Left colon (tissue), 2 donors: Measurements from ENCODE around the gene KLHDC3. TPM values are rescaled to one million over a fixed set of nuclear protein-coding genes. Genes with fewer than 3 reads are reported as not detected.
A peak's percentile ranks its signal among the peaks of the same experiment; 100 is the strongest.

Experiments
- ATAC-seq: fragments of 200-7000 bp; cut with Tn5 transposase; one replicate; pipeline ENCODE4 v1.9.1; 2020; ENCODE audit warnings: mild to moderate bottlenecking, moderate library complexity
- DNase-seq, 2 donors: peaks; one replicate each; pipeline ENCODE4 v3.0.0-alpha.2; 2020
- intact Hi-C, 2 donors: fragments of 100-400 bp; cut with DNase I in 1 of 2; cut with micrococcal nuclease in 1 of 2; formaldehyde crosslinking; loops; one replicate each; pipeline versions ENCODE4 v1.11.2 to v1.14.0; 2022; cut with DNase I, micrococcal nuclease
- long read RNA-seq: library from polyadenylated mRNA; unstranded; transcript quantifications from one replicate; pipeline ENCODE4 v2.0.0, GENCODE V29; 2021
- total RNA-seq, 2 donors: library from RNA; stranded (reverse); fragmentation: NEBNext Ultra II Directional; extraction: Animal tissue kit (Norgen Biotek cat#: 25700); gene quantifications; one replicate each; pipeline ENCODE4 v1.2.1, GENCODE V29; 2021
- donor health status: DM: no; HTN: no; CAD: no.
- donor health status: DM: yes; HTN: yes; CAD: no.

Gene KLHDC3, protein sequence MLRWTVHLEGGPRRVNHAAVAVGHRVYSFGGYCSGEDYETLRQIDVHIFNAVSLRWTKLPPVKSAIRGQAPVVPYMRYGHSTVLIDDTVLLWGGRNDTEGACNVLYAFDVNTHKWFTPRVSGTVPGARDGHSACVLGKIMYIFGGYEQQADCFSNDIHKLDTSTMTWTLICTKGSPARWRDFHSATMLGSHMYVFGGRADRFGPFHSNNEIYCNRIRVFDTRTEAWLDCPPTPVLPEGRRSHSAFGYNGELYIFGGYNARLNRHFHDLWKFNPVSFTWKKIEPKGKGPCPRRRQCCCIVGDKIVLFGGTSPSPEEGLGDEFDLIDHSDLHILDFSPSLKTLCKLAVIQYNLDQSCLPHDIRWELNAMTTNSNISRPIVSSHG
- total RNA-seq, result 10 to 100 TPM; 43.8 to 59.0 TPM
- long read RNA-seq, transcript KLHDC3-202 (11 exons, 1,909 nt), result major isoform, 71 of 84 reads
- long read RNA-seq, partial matches to known transcripts, result 10 of 84 reads
- long read RNA-seq, other reads (novel, unspliced or antisense), result 3 of 84 reads

DNA sequence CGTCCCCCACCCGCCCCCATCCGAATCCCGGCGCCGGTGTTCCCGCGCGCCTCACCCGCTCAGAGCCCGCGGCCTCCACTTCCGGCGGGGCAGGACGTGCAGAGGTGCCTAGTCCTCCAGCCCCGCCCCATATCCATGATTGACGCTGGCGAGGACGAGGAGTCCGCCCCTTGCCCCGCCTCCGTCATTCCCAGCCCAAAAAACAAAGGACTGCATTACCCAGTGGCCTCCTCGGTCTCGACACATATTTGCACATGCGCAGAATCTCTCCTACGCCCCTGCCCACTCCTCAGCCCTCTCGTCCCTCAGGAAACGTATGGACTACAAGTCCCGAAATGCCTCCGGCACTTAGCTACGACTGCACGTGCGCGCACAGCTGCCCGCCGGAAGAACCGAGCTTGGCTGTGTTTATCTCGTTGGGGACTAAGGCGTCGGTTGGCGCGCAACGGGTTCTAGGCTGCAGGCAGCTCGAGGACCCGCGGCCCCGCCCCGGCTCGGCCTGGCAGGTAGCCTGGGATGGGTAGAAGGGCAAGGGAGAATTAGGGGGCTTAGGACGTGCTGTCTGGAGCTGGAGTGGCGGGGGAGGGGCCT, at the start of gene KLHDC3, which contains the start of gene MEA1:
Gene KLHDC3, plus strand, starts transcription at position 407 of the 591 bp plus-strand sequence. CDS start 2,944 bp downstream, outside the sequence.
Gene MEA1, minus strand, starts transcription at position 104 of the 591 bp plus-strand sequence. CDS start 133 bp downstream, outside the sequence.
- DNase-seq, result peak; percentile 99 to 100
- peak; percentile 97 for ATAC-seq
- intact Hi-C loops, result no loop called here

DNA sequence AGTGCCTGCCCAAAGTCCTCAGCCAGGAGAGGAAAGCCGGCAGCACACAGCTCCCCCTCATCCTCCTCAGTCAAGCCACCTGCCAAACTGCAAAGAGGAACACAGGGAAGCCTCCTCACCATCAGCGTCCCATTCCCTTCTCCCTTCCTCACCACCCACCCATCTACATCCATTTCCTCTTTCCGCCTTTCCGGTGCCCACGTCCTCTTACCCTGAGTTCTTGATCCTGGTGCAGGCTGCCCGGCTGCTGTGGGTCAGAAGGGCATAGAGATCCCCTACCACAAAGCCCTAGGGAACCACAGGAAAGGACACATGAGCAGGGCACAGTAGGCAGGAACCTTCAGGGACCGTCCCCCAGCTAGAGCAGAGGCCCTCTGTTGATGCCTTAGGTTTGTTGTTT, 47.5 kb upstream of the KLHDC3 start:
- DNase-seq, result no peak
- intact Hi-C loops, result no loop called here
- ATAC-seq, result no peak

DNA sequence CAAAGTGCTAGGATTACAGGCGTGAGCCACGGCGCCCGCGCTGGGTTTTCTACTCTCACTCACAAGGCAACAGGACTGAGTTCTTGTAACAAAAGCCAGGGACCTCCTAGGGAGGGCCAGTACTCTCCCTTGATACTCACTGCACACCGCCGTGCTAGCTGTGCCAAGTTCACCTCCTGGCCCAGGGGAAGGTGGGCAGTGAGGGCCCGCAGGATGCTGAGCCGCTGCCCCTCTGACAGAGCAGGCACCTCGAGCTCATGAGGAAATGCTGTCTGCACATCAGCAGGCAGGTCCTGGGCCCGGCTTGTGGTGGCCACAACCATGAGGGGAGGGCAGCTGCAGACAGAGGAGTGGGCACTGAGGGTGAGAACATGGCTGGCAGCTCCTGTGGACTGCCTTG, 46.8 kb upstream of the KLHDC3 start:
- DNase-seq (no peak), ATAC-seq (no peak)
- intact Hi-C loops, result no loop called here

DNA sequence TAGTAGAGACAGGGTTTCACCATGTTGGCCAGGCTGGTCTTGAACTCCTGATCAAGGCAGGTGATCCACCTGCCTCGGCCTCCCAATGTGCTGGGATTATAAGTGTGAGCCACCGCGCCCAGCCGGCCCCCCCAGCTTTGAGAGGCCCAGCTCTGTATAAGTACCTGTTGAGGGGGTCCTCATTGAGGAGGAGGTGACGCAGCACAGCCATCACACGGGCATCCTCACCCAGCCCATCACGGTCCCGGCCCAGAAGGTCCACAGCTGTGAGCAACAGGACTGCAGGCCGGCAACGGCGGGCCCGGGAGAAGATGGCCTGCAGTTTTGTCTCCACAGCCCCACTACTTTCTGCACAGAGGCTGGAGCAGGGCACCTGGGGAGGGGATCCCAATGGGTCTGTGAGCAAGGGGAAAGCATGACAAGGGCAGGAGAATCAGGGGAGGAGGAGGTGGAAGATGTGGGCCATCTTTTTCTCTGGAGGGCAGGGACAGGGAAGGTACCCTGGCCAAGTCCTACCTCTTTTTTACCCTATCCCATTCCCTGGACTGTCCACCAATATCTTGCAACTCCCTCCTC, 45.8 kb upstream of the KLHDC3 start:
- intact Hi-C loops, result no loop called here

DNA sequence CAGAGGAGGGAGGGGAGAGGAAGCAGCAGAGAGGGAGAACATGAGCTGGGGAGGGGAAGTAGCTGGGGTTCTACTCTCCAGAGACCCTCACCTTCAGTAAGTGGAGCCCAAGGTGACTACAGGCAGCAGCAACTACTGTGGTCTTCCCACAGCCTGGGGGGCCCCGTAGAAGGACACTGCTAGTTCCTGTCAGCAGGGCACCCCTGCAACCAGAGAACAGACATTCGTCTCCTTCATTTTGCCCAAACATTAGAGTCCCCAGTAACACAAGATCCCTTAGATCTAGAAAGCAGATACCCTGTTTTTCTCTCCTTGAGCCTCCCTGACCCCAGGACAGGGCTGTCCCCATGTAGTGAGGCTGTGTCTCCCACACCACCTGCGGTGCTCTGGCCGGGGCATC, 45.3 kb upstream of the KLHDC3 start:
- ATAC-seq (no peak), DNase-seq (no peak)
- intact Hi-C loops, result no loop called here

More for the DNA sequence above, 45.8 kb upstream of the KLHDC3 start:
- ATAC-seq, result no peak
- DNase-seq, result no peak

DNA sequence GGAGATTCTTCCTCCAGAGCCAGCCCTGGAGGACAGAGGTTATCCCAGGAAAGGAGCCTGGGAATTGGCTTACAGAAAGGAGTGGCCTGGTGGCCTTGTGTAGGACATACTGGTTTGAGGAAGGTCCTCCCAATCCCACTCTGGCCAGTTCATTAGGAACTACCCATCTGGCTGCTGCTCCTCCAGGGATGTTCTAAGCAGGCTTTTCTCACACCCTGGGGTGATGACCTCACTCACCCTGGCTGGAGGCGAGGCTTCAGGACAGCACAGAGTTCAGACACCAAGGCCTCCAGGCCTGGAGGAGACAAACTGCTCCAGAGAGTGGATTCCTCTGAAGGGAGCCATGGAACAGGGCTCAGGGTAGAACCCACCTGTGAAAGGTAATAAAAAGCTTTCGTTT, 44.6 kb upstream of the KLHDC3 start:
- intact Hi-C loops, result no loop called here
- DNase-seq (no peak), ATAC-seq (no peak)

DNA sequence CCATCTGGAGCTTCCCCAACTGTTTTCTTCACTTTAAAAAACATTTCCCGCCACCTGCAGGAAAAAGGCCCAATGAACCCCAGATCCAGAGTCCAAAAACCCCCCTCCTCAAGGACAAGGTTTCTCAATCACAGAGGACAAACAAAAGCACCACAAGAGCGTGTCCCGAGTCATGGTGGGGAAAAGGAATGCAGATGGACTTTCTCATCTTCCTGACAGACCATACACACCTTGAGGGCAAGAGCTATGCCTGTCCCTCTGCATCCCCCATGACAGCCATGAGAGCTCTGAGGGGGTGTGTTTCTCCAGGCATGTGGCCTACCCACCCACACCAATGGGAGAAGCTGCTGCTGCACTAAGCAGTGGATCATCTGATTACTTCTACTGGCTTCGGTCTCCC, 44.1 kb upstream of the KLHDC3 start:
- intact Hi-C loops, result no loop called here
- ATAC-seq (no peak), DNase-seq (no peak)

DNA sequence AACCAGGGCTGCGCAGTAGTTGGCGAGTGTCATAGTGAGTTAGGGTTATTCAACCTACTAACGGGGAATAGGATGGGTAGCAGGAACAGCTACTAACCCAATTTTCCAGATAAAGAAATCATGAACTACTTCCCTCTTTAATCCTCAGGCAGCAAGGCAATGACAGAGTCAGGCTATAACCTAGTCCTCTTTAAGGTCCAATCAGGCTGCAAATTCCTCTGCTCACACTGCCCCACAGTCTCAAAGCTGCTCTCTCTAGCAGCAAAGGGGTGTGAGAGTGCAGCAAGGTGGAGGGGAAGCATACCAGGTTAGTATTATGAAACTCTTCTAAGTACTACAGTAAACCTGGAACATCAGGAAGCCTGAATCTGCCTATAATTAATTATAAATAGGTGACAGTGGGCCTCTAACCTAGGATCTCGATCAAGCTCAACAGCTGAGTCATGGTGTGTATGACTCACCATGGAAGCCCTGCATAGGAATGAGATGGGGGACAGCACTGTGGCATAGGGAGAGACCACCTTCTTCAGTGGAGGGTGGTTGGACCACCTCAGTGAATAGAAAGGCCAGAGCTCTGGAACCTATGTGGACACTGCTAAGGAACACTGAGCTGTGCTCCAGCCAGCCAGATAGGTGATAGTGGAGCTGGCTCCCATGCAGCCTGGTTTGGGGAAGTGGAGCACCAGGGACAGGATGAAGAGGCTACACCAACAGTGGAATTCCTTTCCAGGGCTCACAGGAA, 43.0 kb upstream of the KLHDC3 start:
- no peak for DNase-seq
- no peak for ATAC-seq
- intact Hi-C loops, result no loop called here

DNA sequence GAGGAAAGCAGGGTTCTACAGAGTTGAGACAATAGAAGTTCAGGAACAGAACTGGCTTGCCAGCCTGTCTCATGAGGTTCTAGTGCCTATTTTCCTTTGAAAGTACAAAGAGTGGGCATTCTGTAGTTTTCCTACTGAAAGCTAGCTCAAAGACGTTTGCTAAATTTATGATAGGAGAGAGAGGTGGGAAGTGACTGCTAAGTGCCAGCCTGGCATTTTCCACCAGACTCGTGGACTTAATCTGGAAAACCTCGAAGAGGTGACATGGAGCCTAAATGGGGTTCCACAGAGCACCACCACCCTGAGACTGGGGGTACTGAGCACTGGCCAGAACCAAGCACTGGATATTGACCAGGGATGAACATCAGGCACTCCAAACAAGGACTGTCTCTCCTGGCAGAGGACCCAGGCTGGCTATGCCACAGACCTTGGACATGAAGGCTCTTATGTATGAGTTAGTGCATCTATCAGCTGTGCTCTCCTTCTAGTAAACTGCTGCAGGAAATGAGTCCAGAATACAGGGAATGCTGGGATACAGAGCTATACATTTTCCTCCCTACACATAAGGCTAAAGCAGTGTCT, 42.2 kb upstream of the KLHDC3 start:
- ATAC-seq (no peak), DNase-seq (no peak)
- intact Hi-C loops, result no loop called here

DNA sequence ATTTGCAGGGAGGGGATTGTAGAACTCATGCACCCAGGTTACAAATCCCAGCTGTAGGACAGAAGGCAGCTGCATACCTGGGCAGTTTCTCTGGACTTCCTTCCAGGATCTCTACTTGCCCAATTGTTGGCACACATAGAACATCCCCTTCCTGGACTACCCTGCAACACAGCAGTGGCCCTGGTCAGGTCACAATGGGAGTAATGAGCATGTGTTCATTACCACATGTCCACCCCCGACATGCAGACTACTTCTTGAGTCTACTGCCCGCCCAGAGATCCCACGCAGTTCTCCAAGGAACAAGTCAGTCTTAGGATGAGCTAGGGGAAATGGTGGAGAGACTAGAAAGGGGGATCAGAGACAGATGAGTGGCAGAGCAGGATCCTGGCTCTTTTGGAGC, 40.1 kb upstream of the KLHDC3 start:
- intact Hi-C loops, result no loop called here
- no peak for DNase-seq
- no peak for ATAC-seq

DNA sequence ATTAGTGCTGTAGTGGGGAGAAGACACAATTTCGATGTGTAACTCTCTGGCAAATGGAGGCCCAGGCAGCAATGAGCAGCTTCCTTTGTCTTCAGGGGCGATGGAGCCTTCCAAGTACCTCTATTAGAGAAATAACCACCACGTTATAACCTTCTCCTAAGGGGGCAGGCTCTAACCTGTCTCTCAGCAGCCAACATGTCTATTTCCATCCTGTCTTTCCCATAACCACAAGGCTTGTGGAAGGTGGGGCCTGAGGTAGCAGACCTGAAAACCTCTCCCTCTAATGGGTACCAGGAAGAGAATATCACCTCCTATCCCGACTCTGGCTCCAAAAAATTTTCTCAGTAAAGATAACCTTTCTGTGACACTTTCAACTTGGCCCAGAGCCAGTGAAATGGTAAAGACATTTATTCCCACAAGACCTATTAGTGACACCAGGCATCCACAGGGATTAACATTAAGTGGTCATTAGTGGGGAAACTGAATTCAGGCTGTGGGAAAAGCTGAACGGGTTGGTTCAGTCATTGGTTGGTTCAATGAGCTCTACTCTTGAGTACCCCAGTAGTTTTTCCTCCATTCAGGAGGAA, 39.0 kb upstream of the KLHDC3 start:
- no peak for ATAC-seq
- DNase-seq, result no peak
- intact Hi-C loops, result no loop called here

DNA sequence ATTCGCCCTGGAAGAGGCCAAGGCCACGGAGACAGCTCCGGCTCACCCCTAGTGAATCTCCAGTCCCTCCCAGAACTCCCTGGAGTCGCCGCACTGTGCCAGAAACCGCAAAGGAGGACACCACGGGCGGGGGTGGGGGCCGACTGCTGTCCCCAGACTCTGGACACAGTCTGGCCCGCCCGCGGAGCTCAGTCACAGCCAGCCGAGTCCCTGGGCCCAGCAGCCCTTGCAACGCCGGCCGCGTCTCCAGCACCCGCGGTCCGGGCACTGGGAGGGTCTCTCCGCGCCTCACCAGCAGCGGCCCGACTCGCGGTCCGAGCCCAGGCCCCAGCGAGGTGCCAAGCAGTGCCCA, 35.6 kb upstream of the KLHDC3 start:
- intact Hi-C loops, result no loop called here
- DNase-seq, result peak; percentile 38 to 50
- peak; percentile 61 for ATAC-seq

DNA sequence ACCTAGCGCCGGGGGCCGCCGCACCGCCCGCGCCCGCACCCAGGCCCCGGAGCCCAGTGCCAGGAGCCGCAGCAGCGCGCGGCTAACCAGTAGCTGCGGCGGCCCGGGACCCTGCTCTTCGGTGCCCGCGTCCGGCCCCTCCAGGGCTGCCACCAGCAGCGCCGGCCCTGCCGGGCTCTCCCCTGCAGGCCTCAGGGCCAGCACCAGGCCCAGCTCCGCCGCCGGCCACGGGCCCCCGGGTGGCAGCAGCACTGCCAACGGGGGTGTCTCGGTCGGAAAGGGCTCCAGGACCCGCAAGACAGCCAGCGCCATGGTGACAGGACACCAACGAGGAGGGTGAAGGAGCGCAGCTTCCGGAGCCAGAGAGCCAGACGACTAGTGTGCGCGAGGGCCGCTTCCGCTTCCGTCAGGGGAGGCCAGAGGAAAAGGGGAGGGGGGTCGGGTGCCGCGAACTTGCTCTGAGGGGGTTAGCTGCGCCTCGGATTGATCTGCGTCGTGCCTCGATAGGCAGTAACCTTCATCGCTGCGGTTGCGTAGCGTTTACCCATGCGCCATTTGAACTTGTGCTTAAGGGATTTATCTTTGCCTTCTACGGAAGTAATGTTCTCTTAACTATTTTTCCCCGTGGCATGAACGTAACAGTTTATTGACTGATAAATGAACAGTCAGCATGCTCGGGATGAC, 35.1 kb upstream of the KLHDC3 start, which contains the start of gene PEX6:
Gene PEX6, minus strand, starts transcription at position 343 of the 684 bp plus-strand sequence. Its CDS starts 31 bp downstream, at position 312.
- intact Hi-C loops, result no loop called here
- peak; percentile 93 to 95 for DNase-seq
- peak; percentile 89 for ATAC-seq

DNA sequence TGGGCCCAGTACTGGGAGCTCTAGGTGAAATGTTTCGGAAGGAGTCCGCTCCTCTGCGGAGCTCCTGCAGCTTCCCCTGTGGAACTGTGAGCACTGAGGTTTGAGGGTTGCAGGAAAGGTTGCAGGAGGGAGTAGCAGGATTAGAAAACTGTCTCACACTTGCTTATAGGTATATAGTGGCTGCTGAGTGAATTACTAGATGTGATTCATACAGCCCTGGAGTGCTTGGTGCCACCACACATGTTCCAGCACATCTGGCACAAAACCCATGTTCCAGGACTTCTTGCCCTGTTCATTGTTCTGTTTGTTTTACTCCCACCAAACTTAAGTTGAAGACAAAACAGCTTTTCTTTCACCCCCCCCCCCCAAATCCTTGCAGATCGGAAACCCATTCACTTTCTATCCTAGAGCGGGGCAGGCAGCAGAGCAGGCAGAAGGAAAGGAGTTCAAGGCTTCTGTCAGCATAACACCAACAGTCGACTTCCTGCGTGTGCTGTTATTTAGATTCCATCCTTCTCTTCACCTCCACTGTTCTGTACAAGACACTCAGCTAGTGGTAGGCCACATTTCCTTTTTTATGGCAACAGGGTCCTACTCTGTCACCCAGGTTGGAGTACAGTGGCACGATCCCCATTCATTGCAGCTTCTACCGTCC, 34.4 kb upstream of the KLHDC3 start:
- ATAC-seq, result peak; percentile 13
- intact Hi-C loops, result no loop called here
- DNase-seq, result no peak

DNA sequence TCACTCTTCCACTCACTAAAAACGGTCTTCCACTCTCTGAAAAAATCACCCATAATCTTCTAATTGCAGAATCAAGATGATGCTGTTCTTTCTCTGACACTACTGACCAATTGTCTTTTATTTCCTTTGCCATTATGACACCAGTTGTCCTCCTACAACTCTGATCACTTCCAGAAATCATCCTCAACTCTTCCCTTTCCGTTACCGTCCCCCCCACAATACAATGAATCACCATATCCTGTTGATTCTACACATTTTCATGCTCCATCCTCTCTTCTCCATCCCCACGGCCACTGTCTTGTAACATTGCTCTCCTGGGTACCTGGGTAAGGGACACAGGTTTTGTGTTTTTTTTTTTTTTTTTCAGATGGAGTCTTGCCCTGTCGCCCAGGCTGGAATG, 32.2 kb upstream of the KLHDC3 start:
- DNase-seq, result no peak
- ATAC-seq, result no peak
- intact Hi-C loops, result no loop called here

DNA sequence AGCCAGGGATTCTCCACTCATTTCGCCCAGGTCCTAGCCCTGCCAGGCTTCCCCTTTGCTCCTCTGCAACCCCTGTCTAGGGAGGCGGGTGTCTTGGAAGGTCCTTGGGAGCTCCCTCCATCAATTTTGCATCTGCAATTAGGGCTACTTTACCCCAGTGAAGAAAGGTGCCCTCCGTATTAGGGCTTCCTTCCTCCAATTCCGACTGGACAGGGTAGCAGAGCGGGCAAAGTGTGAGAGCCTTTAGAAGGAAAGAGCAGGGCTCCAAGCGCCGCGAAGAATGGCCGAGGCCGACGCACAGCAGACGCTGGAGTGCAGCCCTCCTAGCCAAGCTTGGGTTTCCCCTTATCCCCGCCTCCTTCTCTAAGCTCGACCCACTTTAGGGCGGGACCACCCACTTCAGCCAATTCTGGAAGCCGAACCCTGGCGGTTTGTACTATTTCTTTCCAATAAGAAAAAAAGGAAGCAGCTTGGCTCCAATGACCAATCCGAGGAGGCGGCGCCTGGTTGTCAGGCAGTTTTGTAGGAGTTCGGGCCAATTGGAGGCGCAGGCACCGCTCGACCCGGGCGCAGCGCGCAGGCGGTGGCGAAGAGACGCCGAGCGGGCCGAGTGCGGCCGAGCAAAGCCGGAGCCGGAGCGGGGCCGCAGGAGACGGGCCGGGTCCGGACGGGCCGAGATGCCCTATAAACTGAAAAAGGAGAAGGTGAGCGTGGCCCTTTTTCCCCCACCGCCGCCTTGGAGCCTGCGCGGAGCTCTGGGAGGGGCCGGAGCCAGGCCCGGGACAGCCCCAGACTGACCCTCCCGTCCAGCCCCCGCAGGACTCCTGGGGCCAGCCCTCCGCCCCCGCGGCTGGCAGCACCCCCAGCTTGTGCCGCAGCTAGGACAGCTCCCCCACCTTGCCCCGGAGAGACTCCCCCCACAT, 29.8 kb upstream of the KLHDC3 start, which contains the start of gene PPP2R5D:
Gene PPP2R5D, plus strand, starts transcription at position 570 of the 923 bp plus-strand sequence. Its CDS starts 108 bp downstream, at position 678.
- DNase-seq (peak; percentile 97 to 98), ATAC-seq (peak; percentile 93)
- intact Hi-C loops, result no loop called here
